ENCODE results near the gene MEF2A.

DNA sequence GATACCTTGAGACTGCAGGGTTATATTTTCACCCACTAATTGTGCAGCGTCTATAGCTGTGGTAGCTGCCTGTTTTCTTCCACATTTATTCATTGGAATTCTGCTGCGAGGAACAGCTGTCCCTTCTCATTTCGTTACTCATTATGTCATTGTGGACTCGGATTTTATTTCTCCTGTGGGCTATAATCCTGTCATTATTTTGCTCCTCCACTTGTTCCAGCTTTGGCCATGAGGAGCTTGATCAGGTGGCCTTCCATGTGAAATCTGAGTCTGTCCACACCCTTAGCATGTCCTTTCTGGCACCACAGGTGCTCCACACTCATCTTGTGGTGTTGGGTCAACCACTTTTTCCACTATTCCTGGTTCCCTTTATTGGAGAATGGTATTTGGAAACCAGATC, 152.6 kb downstream of the MEF2A start:
- TF ChIP-seq, protein P1, sequence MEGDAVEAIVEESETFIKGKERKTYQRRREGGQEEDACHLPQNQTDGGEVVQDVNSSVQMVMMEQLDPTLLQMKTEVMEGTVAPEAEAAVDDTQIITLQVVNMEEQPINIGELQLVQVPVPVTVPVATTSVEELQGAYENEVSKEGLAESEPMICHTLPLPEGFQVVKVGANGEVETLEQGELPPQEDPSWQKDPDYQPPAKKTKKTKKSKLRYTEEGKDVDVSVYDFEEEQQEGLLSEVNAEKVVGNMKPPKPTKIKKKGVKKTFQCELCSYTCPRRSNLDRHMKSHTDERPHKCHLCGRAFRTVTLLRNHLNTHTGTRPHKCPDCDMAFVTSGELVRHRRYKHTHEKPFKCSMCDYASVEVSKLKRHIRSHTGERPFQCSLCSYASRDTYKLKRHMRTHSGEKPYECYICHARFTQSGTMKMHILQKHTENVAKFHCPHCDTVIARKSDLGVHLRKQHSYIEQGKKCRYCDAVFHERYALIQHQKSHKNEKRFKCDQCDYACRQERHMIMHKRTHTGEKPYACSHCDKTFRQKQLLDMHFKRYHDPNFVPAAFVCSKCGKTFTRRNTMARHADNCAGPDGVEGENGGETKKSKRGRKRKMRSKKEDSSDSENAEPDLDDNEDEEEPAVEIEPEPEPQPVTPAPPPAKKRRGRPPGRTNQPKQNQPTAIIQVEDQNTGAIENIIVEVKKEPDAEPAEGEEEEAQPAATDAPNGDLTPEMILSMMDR (IDR thresholded peaks at IDR 0.05), result no peak
- TF ChIP-seq EP300 (IDR thresholded peaks at IDR 0.05) (no peak), POLR2A (IDR thresholded peaks at IDR 0.05) (no peak)
